ENCODE measurements around the gene CSTF1. TPM values are rescaled to one million over a fixed set of nuclear protein-coding genes. Genes with fewer than 3 reads are reported as not detected.

The CSTF1 gene
- total RNA-seq, 4 donors from 2014 or later: 20.8 to 26.8 (median 22.0) TPM

- ATAC-seq (ENCODE audit: low FRiP score) (no peak), DNase-seq (ENCODE audit: low spot score) (no peak)
- no peak for TF ChIP-seq CTCF (IDR thresholded peaks at IDR 0.05)
These were observed 38.5 kb downstream of the CSTF1 start for GRCh38 chr20:56430957-56431356.

GRCh38 chr20:56431471-56431870, 39.0 kb downstream of the CSTF1 start:
- TF ChIP-seq CTCF (IDR thresholded peaks at IDR 0.05): no peak
- ATAC-seq (ENCODE audit: low FRiP score) (no peak), DNase-seq (ENCODE audit: low spot score) (no peak)

GRCh38 chr20:56433221-56433879, 40.9 kb downstream of the CSTF1 start:
- no peak for TF ChIP-seq CTCF (IDR thresholded peaks at IDR 0.05)
- no peak for ATAC-seq (ENCODE audit: low FRiP score)
- DNase-seq (ENCODE audit: low spot score): no peak

GRCh38 chr20:56433880-56434255, 41.4 kb downstream of the CSTF1 start:
- no peak for DNase-seq (ENCODE audit: low spot score)
- ATAC-seq (ENCODE audit: low FRiP score): no peak
- TF ChIP-seq CTCF (IDR thresholded peaks at IDR 0.05): no peak

- no peak for TF ChIP-seq CTCF (IDR thresholded peaks at IDR 0.05)
- ATAC-seq (ENCODE audit: low FRiP score) (no peak), DNase-seq (ENCODE audit: low spot score) (no peak)
These were observed 44.9 kb downstream of the CSTF1 start for GRCh38 chr20:56437196-56437960.

- no peak for TF ChIP-seq CTCF (IDR thresholded peaks at IDR 0.05)
- DNase-seq (ENCODE audit: low spot score) (no peak), ATAC-seq (ENCODE audit: low FRiP score) (no peak)
These were observed 45.8 kb downstream of the CSTF1 start for GRCh38 chr20:56438284-56438683.
